Midbrain (tissue), 1 donor: Measurements from ENCODE around the gene SH2D7.
A peak's percentile ranks its signal among the peaks of the same experiment; 100 is the strongest.

Source experiments
- DNase-seq: peaks from one replicate; lab custom pipeline; 2025; lab: John Stamatoyannopoulos, UW

SH2D7 gene

DNA sequence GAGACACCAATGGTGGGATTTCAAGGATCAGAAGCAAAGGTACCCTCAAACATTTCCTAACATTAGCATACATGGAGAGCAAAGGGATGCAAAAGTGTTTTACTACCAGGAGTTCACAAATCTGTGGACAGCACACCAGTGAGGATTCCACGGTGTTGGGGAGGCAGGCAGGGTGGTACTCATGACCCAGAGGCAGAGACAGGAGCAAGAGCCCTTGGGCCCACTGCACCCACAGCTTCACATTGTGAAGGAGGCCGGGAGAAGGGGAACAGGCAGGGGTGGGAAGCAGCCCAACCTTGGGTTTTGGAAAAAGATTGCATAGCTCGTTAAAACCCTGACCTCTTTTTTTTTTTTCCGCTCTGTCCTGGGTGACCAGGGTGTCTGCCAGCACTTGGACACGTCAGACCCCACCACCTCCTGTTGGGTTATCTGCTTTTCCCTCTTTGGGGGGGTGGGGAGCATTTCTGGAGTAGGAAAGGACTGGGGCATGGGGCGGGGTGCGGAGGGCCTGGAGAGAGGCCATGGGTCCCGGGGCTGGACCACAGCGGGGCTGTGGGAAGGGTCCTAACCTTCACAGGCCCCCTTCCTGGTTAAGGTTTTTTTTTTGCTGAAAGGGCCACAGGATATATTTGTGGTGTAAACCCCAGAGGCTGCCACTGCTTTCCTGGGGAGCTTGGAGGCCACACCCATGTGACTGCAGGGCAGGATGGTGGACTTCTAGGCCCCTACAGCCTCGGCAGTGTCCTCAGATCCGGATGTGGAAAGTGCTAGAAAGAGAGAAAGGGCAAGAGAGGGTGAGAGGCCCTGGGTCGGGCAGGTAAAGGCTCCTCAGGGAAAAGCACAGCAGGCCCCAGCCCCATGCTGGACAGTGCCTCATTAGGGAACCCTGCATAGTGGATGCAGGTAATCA lies 12.5 kb downstream of the SH2D7 start:
- DNase-seq = no peak

DNA sequence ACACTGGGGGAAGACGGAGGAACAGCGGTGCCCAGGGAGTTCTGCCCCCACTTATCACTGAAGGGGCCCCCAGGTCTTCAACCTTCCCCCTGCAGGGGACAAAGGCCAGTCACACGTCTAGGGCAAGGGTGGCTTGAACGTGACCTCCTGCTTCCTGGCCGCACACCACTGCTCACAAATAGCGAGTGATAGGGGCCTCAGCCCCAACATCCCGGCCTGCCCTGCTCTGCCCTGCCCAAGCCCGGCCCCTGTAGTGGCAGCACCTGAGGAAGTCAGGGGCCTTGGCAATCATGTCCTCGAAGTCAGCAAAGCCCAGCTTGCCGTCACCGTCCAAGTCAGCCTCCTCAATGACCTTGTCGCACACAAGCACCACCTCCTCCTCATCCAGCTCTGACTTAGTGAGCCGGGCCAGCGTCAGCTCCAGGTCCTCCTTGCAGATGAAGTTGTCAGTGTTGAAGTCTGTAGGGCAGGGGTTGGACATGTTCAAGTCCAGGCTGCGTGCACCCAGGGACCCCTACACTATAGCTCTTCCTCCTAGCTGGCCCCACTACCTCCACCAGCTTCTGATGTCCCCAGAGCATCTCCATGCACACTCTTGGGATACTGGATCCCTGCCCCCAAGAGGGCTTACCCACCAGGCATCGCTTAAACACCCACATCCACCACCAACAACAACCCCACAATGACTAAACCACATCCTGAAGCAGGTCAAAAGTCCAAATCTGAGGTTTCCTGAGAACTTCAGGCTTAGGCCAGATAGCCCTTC lies 13.3 kb downstream of the SH2D7 start:
- DNase-seq = no peak

DNA sequence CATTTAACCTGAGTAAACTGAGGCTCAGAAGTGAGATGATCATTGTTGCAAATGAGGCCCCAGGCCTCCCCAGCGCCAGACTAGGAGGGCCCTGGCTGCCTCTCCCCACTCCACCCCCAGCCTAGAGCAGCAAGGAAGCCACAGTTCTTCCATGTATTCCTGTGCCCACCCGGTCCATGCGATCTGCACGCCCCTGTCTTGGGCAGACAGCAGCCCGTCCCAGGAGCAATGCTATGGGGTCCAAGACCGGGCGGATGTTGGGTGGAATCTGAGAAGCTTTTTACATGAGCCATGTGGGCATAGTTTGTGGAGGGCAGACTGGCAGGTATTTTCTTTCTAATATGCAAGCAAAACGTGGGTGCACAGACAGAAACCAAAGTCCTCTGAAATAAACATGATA lies 15.1 kb downstream of the SH2D7 start:
- DNase-seq = no peak

DNA sequence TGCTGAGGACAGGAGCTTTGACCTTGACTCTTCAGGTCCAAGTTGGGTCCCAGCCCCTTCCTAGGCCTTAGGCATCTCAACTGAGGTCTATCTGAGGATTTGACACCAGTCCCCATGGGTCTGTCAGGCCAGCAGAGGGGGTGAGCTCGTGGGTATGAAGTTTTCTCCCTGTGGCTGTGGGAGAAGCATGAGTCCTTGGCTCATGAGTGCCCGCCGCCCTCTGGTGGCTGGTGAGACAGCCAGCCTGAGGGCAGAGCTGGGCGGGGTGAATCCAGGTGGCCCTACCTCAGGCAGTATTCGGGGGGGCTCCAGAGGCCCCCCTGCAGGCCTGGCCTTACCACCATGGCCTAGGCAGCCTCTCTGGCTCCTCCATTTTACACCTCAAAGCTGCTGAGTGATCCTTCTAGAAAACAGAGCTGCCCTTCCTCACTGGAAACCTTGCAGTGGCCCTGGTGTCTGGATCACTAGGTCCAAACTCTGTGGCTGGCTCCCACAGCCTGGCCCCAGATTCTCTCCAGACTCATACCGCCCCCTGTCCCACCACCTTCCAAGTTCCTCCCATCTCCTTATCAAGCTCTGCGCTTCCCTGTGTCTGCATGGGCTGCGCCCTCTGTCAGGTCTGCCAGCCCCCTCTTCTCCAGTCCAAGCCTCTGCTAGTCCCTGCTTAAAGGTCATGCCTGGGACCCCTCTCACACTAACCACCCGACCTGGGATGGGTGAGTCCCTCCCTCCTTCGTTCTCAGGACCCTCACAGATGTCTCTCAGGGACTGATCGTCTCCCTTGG lies 16.1 kb downstream of the SH2D7 start:
- peak; percentile 58 for DNase-seq

DNA sequence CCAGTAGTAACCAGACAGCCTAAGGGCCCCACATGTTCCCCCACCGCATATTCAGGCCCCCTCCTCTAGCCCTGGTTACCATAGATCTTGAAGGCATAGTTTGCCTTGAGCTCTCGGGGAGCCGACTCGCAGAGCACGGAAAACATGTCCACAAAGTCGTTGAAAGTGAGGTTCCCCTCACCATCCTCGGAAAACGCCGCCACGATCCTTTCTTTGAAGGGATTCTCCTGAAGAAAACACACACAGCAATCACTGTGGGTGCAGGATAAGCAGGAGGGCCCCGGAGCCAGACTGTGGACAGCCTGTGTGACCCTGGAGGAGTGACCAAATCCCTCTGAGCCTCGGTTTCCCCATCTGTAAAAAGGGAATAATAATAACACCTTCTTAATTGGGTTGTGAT lies 16.8 kb downstream of the SH2D7 start:
- DNase-seq = no peak

DNA sequence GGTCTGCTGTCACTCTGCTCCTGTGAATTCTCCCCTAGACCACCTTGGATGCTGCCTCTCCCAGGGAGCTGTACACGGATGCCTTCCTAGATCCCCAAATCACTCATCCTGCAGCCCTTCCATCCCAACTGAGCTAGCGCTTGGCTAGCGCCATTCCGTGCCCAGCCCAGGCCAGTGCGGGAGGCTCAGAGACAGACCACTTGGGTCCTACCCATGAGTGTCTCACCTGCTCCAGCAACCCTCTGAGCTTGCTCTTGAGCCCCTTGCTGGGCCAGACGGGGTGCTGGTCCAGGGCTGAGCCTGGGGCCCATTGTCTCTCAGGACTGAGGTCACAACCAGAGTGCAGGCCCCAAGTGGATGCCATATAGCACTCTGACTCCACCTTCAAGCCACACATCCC lies 17.7 kb downstream of the SH2D7 start:
- DNase-seq = no peak

DNA sequence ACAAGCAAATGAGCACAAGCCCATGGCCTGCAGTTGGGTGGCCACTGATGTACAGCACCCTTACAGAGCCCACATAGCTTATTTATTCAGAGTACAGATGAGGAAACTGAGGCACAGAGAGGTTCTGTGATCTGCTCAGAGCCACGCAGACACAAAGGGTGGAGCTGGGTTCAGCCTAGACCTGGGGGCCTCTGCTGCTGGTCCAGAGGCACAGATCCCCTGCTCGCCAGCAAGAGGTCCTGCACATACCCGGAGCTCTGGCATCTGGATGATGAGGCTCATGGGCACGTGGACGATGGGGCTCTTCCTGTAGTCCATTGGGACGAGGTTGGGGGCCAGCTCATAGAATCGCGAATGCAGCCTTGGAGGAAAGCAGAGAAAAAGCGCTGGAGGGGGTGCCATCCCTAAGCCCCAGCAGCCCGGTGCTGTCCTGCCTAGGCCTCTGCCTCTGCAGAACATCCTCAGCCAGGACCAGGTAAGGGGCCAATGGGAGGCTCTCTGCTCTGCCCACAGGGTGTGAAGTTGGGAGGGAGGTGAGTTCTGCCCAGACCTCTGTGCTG lies 18.6 kb downstream of the SH2D7 start:
- DNase-seq = no peak

DNA sequence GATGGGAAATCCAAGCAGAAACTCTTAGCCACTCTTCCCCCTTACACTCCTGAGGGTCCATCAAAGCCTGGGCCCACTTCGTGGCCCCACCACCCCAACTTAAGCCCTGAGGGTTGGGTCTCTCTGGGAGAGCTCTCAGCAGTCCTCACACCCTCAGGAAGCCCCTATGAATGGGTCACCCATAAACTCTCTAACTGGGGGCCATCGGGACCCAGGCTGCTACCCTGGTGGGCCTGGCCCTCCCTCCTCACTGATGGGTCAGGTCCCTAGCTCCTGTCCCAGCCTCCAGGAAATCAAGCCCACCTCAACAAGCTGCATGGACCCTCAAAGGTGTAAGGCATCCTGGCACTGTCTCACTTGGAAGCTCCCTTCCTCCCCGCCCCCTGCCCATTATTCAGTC lies 19.4 kb downstream of the SH2D7 start:
- DNase-seq = no peak

DNA sequence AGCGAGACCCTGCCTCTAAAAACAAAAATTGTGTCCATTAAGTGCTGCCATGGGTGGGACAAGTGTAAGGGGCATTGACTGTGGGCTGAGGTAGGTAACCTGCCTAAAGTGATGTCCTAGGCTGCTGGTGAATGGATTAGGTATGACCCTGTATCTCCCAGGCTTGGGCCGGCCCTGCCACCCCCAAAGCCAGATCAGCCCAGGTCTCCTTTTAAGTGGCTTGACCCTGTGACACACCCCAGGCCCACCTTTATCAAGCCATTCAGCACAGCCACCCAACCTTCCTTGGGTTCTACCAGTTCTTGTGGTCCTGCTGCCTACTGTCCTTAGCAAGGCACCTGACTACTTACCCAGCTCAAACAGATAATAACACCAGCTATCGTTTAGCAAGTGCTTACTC lies 20.2 kb downstream of the SH2D7 start:
- no peak for DNase-seq

DNA sequence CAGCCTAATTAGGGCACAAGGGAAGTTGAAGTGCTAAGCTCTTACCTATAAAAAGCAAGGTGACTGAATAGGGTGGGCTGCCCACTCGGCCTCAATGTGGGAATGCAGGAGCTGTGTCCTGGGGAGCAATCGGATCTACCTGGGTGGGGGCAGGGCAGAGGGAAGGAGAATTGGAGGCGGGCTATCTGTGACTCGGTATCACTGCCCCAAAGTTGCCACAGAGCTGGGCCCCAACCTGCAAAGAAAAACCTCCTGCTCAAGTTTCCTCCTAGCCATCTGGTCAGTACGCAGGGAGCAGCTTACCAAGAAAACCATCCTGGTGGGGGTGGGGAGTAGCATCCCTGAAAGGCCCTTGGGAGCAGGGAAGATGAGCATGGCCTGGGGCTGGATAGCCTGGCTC lies 28.2 kb downstream of the SH2D7 start:
- DNase-seq = no peak

DNA sequence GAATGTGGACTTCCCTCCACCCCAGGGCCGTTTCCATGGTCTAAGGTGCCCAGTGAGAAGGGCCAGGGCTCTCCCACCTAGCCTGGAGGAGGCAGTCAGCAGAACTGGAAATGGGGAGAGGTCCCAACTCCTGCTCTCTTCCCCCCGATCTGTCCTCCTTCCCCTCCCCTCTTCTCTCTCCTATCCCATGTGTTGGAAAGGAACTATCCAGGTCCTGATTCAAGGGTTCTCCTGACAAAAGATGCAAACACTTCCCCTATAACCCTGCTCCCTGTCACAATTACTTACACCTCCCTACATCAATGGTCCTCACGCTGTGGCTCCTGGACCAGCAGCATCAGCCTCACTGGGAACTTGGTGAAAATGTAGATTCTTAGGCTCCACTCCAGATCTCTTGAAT lies 32.9 kb downstream of the SH2D7 start:
- no peak for DNase-seq

DNA sequence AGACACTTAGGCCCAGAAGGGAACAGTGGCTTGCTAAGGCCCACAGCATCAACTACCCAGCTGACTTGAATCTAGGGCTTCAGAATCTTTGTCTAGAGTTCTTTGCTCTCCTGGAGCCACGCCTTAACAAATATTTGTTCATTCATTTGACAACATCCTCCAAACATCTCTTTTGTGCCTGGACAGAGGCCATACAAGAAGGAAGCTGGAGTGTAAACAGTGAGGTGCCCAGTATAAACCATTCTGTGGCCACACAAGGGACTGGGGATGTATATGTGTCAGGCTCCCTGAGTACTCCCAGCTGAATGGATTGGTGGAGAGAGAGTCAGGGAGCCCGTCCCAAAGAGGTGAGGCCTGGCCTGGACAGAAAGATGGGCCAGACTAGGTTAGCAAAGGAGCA lies 35.5 kb downstream of the SH2D7 start:
- DNase-seq = no peak

DNA sequence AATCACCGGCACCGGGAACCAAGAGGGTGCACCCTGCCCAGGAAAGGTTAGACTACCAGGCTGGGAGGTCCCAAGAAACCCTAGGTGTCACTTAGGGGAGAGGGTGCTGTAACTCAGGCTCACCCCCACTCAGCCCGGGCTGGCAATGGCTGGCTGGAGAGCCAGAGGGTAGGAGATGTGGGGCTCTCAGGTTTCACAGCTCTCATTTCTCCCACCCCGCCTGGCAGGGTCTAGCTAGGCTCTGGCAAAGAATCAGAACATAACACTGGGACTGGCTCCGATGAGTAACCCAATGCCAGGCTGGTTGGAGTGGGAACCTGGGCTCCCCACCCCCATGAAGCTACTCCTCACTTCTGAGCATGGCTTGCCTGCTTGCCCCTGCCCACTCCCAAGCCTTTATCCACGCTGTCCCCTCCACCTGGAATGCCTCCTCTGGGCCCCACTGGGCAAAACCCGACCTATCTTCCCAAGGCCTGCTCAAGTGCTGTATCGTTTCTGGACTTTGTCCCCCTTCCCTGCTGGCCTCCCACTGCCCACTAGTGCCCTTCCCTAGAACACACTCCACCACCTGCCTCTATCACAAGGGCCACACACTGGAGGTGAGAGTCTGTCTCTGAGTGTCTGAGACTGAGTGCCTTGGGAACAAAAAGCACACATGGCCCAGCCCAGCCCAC lies 36.9 kb downstream of the SH2D7 start:
- DNase-seq = no peak

DNA sequence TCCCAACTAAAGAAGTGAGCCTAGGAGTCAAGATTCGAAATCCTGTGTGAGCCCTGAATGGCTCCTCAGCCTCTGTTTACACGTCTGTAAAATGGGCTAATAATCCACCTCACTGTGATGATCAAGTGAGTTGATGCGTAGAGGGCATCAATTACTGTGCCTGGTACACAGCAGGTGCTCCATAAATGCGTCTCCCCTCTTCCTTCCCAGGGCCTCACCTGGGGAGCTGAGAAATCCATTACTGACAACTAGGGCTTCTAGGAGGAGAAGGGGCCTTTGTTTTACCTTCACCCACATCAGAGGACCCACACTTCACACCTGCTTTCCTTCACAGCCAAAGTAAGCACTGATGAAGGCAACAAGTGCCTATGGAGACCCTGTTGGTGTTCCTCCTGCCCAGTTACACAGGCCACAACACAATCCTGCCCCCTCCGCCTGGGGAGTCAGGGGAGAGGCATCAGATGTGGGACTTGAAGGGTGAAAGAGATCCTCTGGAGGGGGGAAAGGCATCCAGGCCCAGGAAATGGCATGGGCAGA lies 37.5 kb downstream of the SH2D7 start:
- DNase-seq = no peak

DNA sequence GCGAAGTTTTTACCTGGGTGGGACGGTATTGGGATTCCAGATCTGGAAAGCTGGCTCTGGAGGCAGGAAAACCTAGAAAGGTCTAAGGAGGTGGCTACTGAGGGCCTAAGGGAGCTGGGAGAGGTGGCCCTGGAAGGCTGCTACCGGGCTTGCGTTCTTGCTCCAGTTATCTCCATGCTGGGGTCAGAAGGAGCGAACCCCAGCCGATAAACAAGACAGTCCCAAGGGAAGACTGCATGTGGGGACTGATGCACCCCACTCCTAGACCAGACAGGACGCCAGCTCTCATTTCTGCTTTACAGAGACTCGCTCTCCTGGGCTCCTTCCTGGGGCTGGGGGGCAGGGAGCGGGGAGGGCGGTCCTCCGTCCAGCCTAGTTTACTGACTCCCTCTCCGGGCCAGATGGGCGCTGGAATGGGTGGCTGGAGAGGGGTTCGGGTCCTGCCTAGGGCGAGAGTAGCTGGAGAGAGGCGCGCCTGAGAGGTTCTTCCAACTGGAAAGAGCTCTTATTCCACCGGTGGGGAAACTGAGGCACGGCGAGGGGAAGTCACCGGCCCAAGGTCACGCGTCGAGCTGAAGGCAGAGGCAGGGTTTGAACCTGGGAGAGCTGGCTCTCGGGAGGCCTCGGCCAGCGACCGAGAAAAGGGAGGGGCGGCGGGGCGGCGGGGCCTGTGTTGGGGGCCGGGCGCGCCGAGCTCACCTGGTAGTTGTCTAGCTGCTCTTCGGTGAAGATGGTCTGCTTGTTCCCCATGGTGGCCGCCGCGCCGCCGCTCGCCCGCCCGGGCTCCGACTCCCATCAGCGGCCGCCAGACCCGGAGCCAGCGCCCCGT lies 38.3 kb downstream of the SH2D7 start:
- no peak for DNase-seq

DNA sequence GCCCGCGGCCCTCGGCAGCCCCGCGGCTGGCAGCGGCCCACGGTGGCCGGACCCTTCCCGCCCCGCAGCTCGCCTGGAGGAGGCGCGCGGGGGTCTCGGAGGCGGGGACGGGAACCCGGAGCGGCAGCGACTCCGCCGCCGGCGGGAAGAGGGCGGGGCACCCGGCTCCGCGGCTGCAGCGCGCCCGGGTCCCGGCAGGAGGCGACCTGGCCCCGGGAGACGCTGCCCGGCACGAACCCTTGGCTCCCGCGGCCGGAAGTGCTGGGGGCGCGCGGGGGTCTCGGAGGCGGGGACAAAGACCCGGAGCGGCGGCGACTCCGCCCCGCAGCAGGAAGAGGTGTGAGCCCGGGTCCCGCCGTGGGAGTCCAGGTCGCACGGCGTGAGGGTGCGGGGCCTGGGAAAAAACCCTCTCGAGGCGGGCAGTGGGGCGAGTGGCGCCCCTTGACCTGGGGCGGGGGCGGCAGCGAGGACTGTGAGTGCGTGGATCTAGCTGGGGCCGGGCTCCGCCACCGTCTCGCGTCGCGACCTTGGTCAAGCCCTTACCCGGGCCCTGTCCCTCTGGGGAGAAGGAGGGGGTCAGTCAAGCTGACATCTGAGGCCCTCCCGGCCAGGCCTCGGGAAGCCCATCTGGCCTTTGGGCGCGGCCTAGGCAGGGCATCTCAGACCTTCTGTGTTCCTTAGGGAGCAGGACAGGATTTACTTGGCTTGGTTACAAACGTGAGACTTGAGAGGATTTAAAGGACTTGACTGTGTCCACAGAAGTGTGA lies 39.1 kb downstream of the SH2D7 start, which contains the start of gene CIB2:
Gene CIB2 (minus strand): TSS at position 151 of the 767 bp plus-strand sequence. CDS start 230 bp downstream, outside the sequence.
- peak; percentile 57 for DNase-seq

DNA sequence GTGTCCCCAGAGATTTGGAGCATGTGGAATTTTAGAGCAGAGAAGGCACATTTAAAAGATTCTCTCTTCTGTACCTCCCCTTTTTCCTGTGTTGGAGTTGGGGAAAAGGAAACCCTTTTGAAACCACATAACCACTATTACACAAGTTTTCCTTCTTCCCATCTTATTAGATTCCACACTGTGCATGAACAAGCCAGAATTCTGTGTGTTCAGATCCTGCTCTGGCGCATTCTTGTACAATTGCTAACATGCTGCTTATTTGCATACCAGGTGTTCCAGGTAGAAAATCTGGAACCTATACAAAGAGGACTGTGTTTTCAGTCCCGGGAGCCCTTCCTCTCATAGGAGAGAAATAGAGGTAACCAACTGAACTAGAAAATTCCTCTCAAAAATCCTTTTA lies 41.4 kb downstream of the SH2D7 start:
- no peak for DNase-seq

DNA sequence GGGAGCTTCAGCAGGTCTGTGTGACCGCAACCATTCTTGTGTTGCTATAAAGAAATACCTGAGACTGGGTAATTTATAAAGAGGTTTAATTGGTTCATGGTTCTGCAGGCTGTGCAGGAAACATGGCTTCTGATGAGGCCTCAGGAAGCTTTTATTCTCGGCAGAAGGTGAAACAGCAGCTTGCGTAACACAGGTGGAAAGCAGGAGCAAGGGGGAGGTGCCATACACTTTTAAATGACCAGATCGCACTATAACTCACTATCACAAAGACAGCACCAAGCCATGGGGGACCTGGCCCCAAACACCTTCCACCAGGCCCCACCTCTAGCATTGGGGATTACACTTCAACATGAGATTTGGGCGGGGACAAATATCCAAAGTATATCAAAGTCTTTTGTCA lies 47.2 kb downstream of the SH2D7 start:
- no peak for DNase-seq

DNA sequence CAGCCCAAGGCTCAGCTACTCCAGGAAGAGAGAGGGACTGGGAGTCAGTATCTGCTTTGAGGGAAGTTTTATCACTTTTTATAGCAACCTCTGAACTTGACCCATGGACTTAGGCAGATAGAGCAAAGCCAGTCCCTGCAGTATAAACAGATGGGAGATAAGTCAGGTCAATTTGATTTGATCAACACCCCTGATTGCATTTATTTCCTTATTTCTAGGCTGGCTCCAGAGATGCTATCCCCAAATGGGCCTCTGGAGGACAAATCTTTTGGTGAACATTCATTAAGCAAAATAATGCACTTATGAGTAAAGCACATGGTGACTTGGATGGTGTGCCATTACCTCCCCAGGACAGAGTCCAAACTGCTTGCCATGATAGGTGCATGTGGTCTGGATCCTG lies 47.9 kb downstream of the SH2D7 start:
- no peak for DNase-seq

DNA sequence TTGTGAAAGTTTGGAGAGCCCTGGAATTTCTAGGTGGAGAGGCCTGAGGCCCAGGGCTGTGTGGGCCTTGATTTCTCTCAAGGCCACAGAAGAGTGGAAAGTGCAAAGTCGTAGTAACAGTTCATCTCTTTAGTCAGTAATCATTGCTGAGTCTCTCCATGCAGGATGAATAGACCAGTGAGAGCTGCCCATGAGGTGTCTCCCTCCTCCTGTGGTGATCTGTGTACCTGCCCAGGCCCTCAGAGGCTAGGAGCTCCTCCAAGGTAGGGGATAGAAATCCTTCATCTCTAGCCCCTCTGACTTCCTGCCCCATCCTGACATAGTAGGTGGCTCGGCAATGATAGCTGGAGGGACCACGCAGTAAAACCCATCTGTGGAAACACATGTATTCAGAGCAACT lies 50.0 kb downstream of the SH2D7 start:
- DNase-seq = no peak
